ENCODE measurements around the gene CKB.
A peak's percentile ranks its signal among the peaks of the same experiment; 100 is the strongest.

CKB gene

DNA sequence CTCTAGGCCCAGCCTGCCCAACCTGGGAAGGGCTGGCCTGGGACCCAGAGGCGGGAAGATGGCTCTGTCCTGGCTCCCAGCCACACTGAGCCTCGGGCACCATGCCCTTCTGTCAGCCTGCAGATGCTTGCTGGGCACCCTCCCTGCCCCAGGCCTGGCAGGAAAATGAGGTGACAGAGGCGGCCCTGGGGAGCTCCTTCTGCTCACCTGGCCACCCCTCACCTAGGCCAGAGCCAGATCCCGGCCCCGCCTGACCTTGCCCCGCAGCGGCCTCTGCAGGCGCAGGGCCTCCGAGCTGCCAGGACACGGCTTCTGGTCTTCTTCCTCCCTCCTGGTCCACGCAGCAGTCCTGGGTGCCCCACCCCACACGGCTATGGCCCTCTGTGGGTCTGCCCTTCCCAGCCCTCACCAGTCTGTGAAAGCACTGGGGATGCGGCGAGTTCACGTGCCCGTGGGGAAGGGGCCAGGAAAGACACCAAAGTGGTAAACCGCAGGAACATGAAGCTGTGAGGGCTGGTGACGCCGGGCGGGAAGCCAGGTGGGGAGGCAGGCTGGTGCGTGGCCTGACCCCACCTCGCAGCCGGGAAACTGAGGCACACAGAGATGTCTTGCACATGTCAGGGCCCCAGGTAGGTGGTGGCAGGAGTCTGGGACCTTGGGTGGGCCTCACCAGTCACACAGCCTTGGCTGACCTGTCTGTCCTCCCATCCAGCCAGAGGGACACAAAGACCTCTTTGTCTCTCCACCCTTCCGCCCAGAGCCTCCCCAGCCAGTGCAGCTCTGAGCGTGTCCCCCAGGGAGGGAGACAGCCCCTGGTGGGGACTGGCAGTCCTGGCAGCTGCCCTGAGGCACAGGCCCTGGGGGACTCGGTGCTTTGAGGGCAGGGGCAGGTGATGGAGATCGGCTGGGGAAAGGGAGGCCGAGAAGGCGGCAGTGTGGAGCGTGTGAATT is 27.0 kb upstream of the CKB start:
- no peak for DNase-seq

DNA sequence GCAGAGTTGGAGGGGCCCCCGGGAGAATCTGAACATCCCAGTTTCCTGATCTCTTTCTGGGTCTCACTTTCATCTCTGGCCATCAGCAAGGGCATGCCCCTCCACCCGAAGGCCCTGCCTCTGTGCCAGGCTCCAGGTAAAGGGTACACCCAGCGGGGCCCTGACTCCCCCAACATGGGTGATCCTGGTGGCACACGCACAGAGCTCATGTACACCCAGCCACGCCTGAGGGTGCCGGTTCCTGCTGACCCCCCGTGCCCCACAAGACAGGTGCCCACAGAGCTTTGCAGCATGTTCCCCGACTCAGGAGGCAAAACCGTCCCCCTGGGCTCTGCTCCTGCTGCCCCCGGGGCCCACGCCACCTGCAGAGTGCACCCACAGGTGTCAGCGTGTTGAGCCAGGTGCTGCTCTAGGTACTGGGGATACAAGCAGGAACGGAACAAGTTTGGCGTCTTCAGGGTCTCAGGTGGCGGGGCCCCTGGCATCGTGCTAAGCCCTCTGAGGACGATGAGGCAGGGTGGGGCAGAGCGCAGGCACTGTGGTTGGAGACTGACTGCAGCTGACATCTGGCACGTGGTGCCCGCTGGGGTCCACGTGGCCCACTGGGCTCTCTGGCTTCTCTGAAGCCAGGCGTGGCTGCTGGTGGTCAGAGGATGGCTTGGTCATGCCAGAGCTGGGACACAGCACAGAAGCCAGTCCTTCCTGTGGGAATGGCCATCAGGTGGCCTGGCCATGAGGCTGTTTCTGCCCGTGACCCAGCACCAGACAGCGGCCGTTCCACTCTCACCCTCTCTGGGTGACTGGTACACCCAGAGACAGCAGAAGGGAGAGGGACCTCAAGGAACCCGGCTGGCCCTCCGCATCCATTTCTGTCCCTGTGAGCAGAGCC is 26.1 kb upstream of the CKB start:
- no peak for DNase-seq

DNA sequence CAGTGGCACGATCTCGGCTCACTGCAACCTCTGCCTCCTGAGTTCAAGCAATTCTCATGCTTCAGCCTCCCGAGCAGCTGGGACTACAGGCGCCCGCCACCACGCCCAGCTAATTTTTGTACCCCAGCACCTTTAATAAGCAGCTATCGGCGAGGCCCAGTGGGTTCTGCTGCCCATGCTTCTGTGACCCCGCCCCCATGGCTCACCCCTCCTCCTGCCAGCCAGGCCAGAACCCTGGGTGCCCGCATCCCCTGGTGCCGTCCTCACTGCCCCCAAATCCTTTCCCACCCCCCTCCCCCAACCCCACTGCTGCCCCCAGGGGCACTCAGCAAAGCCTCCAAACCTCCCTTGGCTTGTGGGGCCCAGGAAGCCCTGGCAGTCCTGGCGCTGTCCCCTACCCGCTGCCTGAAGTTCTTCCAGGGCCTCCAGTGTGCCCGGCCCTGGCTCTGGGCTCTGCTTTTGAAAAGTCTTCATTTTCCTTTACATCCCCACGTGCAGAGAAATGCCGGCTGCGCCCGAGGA is 25.4 kb upstream of the CKB start:
- no peak for DNase-seq

DNA sequence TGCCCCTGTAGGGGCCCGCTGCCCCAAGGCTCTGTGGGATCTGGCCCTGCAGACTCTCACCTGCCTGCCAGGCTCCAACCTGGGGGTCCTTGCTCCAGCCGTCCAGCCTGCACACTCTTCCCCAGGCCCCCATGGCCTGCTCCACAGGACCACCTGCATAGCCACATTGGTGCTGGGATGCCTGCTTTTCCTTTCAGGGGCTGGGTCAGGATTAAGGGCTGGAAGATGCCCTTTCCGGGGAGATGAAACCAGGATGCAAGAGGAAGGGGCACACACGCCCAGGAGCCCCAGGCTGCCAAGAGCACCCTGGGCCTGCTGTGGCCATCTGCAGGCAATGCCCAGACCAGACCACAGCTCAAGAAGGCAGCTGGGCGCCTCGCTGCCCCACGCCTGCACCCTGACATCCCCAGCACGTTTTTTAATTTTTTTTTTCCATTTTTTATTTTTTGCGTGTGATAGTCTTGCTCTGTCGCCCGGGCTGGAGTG is 24.9 kb upstream of the CKB start:
- no peak for DNase-seq

DNA sequence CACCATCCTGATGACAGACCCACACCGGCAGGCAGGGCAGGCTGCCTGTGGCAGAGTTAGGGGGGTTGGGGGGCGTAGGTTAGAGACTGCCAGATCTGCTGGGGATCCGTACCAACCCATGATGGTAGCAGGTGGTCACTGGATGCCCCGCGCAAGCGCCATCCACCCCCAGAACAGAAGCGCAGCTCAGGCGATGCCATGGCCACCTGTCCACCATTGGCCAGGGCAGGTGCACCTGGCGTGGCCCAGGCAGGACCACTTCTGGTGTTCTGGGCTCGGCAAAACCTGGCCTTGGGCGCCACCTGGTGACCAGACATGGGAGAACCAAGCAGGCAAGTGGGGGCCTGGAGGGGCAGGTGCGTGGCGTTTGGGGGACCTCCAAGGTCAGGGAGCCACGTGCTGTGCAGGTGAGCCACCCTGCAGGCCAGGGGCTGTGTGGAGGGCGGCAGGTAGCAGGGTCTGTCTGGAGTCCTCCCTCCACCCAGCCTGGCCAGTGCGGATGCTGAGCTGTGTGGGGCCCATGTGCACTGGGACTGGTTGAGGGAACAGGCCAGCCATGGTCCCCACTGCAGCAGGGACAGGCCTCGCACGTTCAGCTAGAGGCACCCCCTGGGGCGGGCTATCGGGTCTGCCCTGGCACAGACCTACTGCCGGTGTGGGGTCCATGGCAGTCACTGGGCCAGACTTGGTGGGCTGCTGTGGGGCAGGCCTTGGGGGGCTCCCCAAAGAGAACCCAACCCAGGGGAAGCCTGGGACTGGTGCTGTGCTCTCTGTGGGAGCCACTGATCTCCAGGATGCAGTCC is 24.2 kb upstream of the CKB start:
- DNase-seq: peak; percentile 87

DNA sequence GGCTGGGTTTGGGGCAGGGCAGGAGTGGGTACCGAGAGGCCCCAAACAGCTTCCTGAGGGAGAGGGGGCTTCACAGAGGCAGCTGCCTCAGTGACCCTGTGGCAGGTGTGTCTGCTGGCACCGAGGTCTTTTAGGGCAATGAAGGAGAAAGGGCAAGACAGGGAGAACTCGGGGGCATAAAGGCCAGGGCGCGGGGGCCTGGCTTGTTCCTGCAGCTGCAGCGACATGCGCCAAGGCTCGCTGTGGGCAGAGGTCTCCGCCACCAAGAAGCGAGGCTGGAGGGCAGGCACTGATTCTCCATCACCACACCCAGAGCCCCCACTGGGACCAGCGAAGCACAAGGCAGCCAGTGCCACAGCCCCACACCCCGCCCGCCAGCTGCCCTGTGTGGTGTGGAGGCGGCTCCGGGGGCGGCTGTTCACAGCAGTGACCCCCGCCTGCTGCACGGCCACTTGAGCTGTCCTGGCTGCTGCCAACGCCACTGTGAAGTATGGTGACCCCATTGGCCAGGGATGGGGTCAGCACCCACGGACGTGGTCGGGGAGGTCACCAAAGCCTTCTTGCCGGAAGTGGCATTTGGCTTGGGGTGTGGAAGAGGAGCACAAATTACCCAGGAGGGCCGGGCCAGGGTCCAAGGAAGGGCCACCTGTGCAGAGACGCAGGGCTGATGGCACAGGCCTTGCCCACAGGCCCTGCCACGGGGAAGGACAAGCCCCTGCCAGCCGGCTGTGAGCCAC is 23.5 kb upstream of the CKB start:
- DNase-seq: no peak

DNA sequence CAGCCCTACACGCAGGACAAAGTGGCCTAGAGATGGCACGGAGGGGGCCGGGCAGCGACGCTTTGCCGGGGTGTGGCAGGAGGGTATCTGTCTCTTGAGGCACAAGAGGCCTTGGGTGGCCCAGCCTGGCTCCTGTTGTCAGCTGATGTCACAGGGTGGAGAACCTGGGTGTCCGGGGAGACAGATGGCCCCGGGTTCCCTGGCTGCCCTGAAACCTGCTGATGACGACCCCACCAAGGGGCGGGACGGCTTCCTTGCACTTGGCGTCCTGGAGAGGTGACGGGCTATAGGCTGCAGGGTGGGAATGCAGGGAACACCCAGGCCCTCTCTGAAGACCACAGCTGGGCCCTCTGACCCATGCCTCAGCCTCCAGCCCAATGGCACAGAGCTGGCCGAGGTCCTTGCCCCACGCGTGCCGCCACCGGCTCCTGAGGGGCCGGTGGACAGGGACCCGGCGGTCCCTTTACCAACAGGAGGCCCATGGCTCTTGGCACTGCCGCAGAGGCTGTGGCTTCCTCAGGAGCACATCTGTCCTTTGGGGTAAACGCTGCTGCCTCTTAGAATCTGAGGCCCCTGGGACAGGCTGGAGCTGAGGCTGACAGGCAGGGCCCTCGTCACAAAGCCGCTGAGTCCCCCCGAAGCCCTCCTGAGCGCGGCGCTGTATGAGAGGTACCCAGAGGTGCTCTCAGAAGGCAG is 22.7 kb upstream of the CKB start:
- no peak for DNase-seq

DNA sequence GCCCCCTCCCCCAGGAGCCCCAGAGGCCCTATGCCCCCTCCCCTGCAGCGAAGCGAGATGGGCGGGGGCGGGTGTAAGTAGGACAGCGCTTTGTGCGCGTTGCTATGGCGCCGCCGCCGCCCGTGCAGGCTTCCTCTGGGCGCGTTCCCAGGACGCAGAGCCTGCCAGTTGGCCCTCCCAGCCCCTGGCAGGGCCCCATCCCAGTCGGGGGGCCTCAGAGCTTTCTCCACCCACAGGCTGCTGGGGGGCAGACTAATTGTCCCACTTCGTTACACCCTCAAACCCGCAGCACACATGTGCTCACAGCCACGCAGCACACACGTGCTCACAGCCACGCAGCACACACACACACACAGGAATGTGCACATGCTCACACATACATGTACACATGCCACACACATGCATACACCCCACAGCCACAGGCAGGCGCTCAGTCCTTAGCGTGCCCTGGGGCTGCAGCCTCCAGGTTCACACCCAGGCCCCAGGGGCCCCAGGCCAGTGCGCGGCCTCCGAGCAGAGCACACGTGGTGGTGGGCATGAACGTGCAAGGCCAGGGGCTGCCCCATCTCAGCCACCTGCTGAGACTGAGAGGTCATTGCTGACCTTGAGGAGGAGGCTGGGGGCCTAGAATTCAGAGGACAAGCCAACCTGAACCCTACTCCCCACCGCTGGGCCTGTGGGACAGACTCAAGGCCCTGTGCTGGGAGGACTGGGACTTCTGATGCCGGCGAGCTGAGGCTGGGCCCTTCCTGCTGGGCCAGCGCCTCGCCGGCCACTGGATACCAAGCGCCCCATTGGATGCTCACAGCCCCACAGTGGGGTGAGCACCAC is 22.0 kb upstream of the CKB start:
- DNase-seq: no peak

DNA sequence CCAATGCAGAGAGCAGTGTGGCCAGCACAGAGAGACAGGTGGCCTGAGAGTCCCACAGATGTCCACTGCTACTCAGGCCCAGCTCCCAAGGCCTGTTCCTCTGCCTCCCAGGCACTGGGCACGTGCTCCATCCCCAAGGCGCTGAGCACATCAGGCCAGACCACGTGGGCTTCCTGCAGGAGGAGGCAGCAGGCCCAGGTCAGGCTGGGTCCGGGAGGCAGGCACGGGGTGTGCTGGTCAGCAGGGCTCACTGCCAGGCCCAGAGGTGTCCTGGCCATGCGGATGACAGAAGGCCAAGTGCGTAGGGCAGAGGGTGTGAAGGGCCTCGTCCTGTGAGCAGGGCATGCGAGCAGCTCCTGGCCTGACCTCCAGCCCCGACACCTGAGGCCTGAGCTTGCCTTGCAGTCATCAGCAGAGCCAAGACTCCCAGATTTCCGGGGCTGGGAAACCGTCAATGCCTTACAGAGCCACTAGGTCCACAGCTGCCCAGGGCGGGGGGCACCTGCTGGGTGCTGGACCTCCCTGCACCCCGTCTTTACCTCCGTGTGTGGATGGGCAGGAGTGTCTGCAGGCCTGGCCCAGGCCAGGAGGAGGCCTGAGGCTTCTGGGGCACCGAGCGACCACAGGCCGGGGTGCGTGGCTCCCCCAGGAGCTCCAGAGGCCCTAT is 21.2 kb upstream of the CKB start:
- no peak for DNase-seq

DNA sequence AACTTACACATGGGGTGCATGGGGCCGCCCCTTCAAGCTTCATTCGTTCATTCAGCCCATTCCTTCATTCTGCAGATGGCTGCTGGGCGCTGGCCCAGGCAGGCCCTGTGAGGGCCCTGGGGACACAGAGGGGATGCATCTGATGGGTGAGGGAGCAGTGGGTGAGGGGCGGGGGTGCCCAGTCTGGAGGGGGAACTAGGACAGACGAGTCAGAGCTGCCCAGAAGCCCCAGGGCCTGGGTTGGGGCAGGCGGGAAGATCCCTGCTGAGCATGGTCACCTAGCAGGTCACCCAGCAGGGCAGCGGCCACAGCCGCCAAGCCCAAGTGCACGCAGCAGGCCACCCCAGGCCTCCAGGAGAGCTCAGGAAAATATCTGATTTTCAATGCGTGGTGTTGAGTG is 20.5 kb upstream of the CKB start:
- DNase-seq: no peak

DNA sequence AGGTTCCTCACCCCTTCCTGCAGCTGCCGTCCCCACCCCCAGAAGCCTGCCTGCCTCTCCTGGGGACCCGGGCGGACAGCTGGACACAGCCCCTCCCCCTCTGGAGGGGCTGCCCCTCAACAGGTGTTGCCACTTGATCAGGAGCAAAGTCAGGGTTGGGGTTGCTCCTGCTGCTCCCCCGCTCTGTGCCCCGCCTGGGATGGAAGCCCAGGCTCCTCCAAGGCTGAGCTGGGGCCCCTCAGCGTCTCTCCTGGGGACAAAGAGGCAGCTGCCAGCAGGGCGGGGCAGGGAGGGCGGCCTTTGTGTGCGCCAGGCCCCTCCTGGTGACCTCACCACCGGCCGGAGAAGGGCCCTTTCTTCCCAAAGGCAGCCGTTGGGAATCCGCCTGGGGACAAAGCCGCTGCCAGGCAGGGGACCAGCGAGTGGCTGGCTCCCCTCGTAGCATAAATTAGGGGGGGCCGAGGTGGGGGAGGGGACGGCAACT is 20.0 kb upstream of the CKB start:
- no peak for DNase-seq

DNA sequence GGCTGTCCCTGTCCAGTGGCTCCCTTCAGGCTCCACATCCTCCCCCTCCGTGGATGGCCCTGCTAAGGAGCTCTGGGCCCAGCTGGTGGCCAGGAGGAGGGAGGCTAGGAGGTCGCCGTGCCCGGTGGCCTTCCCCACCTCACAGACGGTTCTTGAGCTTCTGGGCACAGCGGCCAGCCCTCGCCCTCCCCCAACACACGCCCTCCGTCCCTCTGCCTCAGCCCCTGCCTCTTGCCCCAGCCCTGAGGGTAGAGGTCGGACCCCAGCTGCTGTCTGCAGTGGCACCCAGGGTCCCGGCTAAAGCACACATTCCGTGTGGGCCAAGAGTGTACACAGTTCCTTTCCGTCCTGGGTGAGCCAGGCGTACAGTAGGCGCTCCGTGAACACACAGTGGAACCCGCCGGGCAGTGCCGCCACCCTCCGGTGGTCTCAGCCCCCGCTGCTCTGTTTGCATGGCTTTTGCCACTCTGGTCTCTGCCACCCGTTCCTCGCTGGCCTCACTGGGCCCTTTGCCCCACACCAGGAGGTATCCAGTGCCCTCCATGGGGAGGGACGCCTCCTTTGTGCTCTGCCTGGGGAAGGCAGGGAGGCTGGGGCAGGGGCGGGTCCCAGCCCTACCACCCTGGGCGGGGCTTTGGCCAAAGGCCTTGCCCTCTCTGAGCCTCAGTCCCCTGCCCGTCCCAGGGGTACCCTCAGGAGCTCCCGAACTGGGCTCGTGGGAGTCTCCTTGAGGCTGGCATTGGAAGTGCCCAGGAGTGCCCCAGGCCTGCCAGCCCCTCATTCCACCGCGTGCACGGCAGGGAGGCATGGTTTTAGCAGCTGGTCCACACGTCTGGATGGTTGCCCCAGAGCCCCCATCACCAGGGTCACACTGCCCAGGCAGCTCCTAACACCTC is 19.3 kb upstream of the CKB start:
- no peak for DNase-seq

DNA sequence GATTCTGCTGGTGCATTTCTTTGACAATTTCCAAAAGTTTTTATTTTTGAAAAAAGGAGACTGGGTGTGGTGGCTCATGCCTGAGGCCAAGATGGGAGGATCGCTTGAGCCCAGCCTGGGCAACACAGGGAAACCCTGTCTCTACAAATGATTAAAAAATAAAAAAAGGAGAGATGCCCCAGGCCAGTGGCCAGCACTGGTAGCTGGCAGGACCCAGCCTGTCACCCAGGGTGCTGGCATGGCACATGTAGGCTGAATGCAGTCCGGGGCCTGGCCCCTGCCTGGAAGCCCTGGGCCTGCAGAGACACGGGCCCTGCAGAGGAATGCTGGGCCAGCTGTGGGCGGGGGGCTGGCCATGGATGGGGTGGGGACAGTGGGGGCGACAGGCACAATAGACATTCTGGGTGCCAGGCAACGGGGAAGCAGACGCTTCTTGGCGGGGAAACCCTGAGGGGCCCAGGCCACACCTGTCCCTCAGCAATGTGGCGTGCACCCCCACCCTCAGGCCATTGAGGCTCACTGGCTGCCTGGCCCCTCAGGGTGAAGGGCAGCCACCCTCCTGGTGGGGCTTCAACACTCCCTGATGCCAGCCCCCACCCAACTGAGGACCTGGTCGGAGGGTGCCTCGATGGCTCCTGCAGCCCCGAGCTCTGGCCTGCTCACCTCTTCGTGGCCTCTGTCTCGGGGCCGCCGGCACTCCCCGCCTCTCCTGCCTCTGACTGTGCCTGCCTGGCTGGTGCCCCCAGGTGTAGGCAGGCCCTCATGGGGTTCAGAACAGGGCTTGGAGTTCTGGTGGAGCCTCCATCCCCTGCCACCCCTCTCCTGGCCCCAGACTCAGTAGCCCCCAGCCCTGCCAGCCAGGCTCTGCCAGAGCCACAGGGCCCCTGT is 18.4 kb upstream of the CKB start:
- no peak for DNase-seq

DNA sequence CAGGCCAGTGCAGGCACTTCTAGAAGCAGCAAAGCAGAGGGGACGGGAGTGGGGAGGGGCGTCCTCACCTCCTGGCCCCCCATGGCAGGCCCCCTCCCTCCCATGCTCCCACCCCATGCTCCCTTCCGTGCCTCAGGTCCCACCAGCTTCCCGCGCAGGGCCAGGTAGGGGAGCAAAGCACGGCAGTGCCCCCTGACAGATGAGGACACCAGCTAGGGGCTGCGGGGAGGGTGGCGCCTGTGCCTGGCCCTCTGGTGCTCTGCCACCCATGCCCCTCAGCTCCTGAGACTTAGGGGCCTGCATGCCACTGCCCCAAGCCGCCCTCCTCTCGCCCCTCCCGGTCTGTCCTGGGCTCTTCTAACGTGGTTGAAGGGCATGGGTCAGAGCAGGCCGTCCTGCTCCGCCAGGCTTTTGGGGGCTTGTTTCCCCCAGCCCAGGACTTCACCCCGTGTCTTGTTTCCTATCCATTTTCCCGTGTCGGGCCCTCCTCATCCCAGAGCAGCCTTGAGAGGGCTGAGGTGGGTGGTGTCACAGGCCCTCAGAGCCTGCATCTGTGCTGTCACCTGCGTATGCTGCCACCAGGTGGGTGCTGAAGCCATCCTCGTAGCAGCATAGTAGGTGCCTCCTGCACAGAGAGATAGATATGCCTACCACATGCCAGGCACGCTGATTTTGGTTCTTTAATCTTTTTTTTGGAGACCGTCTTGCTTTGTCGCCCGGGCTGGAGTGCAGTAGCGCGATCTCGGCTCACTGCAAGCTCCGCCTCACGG is 16.6 kb upstream of the CKB start:
- DNase-seq: no peak

DNA sequence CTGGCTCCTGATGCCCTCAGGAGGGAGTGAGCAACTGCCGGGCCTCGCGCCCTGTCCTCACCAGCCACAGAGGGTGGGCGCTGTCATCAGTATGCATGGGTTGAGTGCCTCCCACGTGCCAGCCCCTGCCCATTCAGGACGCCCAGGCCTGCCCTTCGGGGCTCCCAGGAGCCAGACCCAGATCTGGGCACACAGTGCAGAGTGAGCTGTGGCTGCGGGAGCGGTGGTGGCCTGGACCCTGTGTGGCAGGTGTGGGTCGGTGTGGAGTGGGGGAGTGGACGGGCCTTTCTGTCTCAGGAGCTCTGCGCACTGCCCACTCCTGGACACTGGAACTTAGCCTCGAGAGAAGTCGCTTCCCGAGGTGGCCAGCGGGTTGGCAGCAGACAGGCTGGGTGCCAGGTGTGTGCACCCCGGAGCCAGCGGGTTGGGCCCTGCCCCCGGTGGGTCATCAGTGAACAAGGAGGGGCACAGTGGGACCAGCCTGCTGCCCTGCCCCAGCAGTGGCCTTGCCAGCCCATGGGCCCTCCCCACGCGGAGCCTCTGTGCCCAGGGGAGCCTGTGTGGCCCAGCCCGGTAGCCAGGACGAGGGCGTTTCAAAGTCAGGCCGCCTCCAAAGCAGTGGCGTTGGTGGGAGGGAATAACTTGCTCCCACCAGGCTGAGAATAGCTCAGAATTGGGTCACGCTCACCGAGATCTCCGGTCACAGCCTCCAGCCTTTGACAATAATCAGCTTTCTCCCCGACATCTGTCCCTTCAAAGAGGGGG is 15.8 kb upstream of the CKB start:
- DNase-seq: no peak

All from activated T-cell treated with anti-CD3 and anti-CD28 coated beads, Interleukin-2, amount 50 U/mL, for 48 hours (primary cell).